Measurements from ENCODE around the gene ARID1B.
A peak's percentile ranks its signal among the peaks of the same experiment; 100 is the strongest.
"Not testable (repeated sequence)": the region's sequence is repeated elsewhere in the genome, so short reads cannot be mapped to it uniquely, and the experiment has no call there.

ARID1B gene

GRCh38 chr6:157139054-157139708 is 362.0 kb downstream of the ARID1B start:
- no peak for FAIRE-seq
- DNase-seq (ENCODE audit: insufficient read length, low spot score) = no peak

- no peak for DNase-seq (ENCODE audit: insufficient read length, low spot score)
- no peak for FAIRE-seq
Measured at GRCh38 chr6:157143171-157143889, 366.2 kb downstream of the ARID1B start.

- no peak for FAIRE-seq
- no peak for DNase-seq (ENCODE audit: insufficient read length, low spot score)
Measured at GRCh38 chr6:157143890-157144798, 367.0 kb downstream of the ARID1B start.

DNA sequence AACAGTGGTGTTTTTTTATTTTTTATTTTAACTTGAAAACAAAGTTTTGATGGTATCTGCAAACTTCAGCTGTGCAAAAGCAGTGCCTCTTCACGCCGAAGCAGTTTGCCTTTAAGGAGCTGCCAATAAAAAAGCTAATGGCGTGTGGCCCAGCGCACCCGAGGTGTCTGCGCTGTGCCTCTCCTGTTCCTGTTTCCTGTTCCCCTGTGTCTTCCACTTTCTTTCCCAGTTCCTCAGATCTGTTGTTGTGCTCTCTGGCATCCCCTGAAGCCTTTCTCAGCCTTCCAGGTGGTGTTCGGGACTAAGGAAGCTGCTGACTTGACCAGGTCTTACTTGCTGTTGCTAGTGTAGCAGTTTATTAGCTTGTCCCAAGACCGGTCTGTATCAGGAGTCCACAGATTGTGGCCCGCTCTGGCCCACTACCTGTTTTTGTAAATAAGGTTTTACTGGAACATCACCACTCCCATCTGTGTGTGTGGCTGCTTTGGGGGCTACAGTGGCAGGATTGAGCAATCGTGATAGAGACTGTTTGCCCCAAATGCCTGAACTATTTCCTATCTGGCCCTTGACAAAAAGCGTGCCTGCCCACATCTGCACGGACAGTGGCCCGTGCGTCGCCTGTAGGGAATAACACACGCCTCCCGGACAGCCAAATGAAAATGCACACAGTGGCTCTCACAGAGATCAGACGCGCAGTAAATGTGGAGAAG is 367.8 kb downstream of the ARID1B start:
- DNase-seq (ENCODE audit: insufficient read length, low spot score) (no peak), FAIRE-seq (no peak)

- FAIRE-seq = no peak
Measured at GRCh38 chr6:157145656-157146285, 368.6 kb downstream of the ARID1B start.

DNA sequence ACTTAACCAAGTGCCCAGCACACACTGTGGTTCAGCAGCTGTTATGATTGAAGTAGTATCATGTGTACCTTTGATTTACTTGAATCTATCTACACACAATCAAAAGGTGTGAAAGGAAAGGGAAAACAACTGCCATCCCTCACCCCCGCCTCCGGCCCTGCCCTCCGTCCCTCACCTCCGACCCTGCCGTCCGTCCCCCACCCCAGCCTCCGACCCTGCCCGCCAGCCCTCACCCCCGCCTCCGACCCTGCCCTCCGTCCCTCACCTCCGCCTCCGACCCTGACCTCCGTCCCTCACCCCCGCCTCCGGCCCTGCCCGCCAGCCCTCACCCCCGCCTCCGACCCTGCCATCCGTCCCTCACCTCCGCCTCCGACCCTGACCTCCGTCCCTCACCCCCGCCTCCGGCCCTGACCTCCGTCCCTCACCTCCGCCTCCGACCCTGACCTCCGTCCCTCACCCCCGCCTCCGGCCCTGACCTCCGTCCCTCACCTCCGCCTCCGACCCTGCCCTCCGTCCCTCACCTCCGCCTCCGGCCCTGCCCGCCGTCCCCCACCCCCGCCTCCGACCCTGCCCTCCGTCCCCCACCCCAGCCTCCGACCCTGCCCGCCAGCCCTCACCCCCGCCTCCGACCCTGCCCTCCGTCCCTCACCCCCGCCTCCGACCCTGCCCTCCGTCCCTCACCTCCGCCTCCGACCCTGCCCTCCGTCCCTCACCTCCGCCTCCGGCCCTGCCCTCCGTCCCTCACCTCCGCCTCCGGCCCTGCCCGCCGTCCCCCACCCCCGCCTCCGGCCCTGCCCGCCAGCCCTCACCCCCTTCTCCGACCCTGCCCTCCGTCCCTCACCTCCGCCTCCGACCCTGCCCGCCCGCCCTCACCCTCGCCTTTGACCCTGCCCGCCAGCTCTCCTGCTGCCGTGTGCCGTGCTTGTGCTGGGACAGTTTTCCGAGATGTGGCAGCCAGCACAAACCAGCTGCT is 370.2 kb downstream of the ARID1B start:
- DNase-seq (ENCODE audit: insufficient read length, low spot score) = not testable (repeated sequence)
- peak; percentile 80 for FAIRE-seq

More at GRCh38 chr6:157145656-157146285, 368.6 kb downstream of the ARID1B start:
- DNase-seq (ENCODE audit: insufficient read length, low spot score) = no peak

- DNase-seq (ENCODE audit: insufficient read length, low spot score) (peak; percentile 81), FAIRE-seq (peak; percentile 93)
Measured at GRCh38 chr6:157148391-157149323, 371.5 kb downstream of the ARID1B start.

DNA sequence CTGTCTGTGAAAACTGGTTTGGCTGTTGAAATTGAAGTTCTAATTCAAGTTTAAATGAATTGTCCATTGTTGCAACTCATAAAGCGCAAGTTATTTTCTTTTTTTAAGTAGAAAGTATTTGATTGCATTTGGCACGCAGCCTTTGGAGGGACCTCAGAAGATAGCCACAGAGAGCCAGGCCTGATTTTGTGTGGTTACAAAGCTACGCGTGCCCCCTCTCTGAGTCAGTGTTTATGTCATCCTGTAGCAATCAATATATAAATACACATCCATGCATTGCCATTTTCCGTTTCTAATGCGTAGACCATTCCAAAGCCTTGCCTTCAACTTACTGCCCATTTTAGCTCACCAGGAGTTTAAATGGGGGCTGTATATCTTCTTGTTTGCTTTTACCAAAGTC is 372.9 kb downstream of the ARID1B start:
- DNase-seq (ENCODE audit: insufficient read length, low spot score) (peak; percentile 26), FAIRE-seq (no peak)

GRCh38 chr6:157151029-157151428 is 373.9 kb downstream of the ARID1B start:
- DNase-seq (ENCODE audit: insufficient read length, low spot score) (no peak), FAIRE-seq (no peak)

DNA sequence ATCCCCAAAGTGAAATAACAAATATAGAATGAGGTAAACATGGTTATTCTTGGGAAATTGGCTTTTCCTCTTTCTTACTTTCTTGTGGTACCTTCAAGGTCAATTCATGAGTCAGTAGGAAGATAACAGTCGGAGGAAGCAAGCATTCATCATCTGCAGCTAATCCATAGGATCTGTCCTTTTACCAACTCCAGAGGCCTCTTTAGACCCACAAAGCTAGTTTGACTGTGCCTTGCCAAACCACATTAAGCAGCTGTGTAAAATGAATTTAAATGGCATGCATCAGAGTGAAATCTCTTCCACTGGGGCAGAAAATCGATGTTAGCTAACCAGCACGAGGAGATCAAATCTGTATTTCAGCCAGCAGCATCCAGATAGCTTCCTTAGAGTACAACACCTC is 374.8 kb downstream of the ARID1B start:
- no peak for DNase-seq (ENCODE audit: insufficient read length, low spot score)
- no peak for FAIRE-seq

GRCh38 chr6:157152556-157152955 is 375.4 kb downstream of the ARID1B start:
- DNase-seq (ENCODE audit: insufficient read length, low spot score) (no peak), FAIRE-seq (no peak)

- DNase-seq (ENCODE audit: insufficient read length, low spot score) (no peak), FAIRE-seq (no peak)
Measured at GRCh38 chr6:157155804-157156203, 378.6 kb downstream of the ARID1B start.

- FAIRE-seq = peak; percentile 16
Measured at GRCh38 chr6:157157258-157157657, 380.1 kb downstream of the ARID1B start.

DNA sequence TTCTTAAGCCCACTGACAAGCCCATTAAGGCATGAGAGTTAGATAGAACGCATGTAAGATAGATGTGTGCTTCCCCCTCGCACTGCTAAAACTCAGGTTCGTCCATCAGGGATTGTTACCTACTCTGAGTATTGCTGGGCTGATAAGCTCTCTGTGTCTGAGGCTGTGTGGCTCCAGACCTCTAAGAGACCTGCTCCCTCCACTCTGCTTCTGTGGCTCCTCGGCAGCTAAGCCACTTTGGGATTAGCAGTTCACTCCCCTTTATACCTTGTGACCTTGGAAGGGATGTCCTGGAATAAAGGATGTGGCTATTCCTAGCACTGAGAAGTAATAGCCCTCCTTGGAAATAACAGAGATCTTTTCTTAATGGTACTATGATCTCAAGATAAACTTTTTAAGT is 381.3 kb downstream of the ARID1B start:
- DNase-seq (ENCODE audit: insufficient read length, low spot score) = no peak
- FAIRE-seq = no peak

More at GRCh38 chr6:157157258-157157657, 380.1 kb downstream of the ARID1B start:
- no peak for DNase-seq (ENCODE audit: insufficient read length, low spot score)

DNA sequence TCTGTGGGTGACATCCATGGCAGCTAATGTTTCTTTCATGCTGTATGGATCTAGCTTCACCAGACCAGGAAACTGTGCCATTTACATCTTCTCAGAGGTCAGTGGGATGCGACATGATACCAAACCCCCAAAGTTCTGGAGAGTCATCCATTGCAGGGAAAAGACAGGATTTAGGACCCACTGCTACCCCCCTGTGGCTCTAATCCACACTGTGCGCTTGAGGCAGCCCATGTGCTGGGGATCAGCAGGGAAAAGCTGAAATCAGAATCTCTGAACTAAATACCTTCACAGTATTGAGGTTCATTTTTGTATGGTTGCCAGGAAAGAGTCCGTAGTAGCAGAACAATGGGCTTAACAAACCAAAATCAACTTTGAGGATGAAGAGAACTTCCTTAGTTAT is 381.7 kb downstream of the ARID1B start:
- FAIRE-seq (no peak), DNase-seq (ENCODE audit: insufficient read length, low spot score) (no peak)

GRCh38 chr6:157159348-157159747 is 382.2 kb downstream of the ARID1B start:
- no peak for FAIRE-seq
- DNase-seq (ENCODE audit: insufficient read length, low spot score) = no peak

- no peak for FAIRE-seq
- DNase-seq (ENCODE audit: insufficient read length, low spot score) = no peak
Measured at GRCh38 chr6:157161912-157162311, 384.7 kb downstream of the ARID1B start.
